ENCODE results near the gene PELI3. TPM values are rescaled to one million over a fixed set of nuclear protein-coding genes. Genes with fewer than 3 reads are reported as not detected.

The PELI3 gene
- total RNA-seq, 4 donors from 2014 or later: 20.5 to 43.9 (median 29.9) TPM

DNA sequence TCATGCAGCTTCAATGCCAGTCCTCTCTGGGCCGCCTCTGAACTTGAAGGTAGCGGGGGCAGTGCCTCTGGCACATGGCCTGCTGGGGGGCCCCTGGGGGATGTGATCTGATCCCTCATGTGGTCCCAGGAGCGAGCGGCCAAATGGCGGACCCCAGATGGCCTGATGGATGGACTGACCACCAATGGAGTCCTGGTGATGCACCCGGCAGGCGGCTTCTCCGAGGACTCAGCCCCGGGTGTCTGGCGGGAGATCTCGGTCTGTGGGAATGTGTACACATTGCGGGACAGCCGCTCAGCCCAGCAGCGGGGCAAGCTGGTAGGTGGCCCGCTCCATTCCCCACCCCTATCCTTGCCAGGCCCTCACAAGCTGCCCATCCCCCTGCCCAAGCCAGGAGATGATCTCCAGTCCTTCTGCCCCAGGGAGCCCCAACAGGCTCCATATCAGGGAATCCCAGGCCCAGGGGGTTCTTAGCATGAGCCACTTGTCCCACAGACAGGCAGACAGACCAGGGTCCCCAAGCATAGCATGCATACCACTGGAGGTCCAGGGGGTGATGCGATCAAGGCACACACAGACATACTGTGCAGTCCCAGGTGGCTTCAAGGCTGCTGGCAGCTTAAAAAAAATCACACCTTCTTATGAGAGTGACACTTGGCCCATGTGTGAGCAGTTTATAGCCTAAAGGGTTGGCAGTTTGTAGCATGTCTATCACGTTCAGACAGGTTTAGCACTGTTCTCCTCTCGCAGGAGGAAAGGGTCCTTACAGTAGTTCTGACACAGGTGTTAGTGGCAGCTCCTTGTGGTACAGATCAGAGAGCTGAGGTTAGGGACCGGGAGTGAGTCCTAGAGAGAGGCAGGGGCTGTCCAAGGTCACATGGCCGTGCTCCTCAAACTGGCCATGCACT lies 7.2 kb downstream of the PELI3 start:
- TF ChIP-seq CTCF (IDR thresholded peaks at IDR 0.05) (no peak), POLR2AphosphoS5 (IDR thresholded peaks at IDR 0.05) (no peak), EP300 (IDR thresholded peaks at IDR 0.05) (no peak), POLR2A (IDR thresholded peaks at IDR 0.05) (no peak)
- Histone ChIP-seq H3K4me3 (no peak overlapping the region), H3K27ac (no peak overlapping the region), H3K36me3 (peaks cover 0 to 71% of the 10 kb centered on the region in 2 donors), H3K4me1 (peaks cover 0 to 8% (median 0%) of the 10 kb centered on the region in 3 donors), H3K27me3 (no peaks in the 10 kb centered on the region), H3K9me3 (no peaks in the 10 kb centered on the region)
- no peak for ATAC-seq
- 86 to 100% methylated on average over 1 to 6 of the region's 20 CpGs for WGBS, 2 donors (ENCODE audit: low coverage in 1 of 2)

DNA sequence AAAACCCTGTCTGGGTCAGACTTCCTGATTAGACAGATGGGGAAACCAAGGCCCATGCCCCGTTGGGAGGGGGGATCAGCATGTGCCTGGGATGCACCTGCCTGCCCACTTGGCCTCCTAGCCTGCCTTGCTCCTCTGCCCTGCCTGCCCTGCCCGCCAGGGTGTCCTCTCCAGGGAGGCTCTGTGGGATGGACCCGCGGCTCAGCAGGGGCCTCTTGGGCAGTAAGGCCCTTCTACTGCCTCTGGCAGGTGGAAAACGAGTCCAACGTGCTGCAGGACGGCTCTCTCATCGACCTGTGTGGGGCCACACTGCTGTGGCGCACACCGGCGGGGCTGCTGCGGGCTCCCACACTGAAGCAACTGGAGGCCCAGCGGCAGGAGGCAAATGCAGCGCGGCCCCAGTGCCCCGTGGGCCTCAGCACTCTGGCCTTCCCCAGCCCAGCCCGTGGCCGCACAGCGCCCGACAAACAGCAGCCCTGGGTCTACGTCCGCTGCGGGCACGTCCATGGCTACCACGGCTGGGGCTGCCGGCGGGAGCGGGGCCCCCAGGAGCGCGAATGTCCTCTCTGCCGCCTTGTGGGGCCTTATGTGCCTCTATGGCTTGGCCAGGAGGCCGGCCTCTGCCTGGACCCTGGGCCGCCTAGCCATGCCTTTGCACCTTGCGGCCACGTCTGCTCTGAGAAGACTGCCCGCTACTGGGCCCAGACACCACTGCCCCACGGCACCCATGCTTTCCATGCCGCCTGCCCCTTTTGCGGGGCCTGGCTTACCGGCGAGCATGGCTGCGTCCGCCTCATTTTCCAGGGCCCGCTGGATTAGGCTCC lies 8.9 kb downstream of the PELI3 start:
- WGBS, 2 donors (ENCODE audit: low coverage in 1 of 2): 80% methylated on average over 2 of the region's 44 CpGs; no CpG with 5 or more reads in 1 of the 2 donors
- ATAC-seq: no peak
- TF ChIP-seq POLR2A (IDR thresholded peaks at IDR 0.05): peak in 1 of 2 donors; percentile 8
- TF ChIP-seq CTCF (IDR thresholded peaks at IDR 0.05): no peak
- Histone ChIP-seq H3K27ac (no peak overlapping the region), H3K9me3 (no peaks in the 10 kb centered on the region), H3K27me3 (no peaks in the 10 kb centered on the region), H3K36me3 (peaks cover 0 to 59% of the 10 kb centered on the region in 2 donors), H3K4me3 (no peak overlapping the region), H3K4me1 (peaks cover 0 to 16% (median 2%) of the 10 kb centered on the region in 3 donors)

DNA sequence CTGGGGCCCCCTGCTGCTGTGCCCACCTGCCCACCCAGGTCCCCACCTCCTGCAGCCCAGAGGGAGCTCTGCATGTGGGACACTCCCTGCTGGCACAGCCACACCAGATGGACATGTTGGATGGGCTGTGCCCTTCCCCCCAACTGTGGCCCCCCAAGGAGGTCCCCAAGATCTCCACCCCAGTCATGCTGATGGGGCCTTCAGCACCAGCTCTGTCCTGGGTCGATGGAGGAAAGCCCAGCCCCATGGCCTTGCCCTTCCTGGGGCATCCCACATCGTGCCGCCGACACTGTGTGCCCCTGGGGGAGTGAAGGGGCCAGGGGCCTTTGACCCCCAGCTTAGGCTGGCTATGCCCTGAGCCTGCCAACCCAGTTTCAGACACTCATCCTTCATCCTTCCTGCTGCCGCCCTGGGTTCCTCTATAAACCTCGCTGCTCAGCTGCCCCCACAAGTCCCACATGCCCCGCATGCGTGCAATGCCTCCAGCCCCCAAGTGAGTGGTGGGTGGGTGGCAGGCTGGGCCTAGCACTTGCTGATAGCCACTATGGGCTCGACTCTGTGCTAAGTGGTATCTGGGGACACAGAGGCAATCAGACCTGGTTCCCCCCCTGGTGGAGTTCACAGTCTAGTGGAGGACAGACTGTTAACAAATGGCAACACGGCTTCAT lies 9.6 kb downstream of the PELI3 start:
- WGBS, 2 donors (ENCODE audit: low coverage in 1 of 2): 80% methylated on average over 1 of the region's 10 CpGs; no CpG with 5 or more reads in 1 of the 2 donors

GRCh38 chr11:66476841-66477251 lies 10.1 kb downstream of the PELI3 start:
- Histone ChIP-seq H3K27me3 (no peaks in the 10 kb centered on the region), H3K9me3 (no peaks in the 10 kb centered on the region), H3K27ac (no peak overlapping the region), H3K4me3 (no peak overlapping the region), H3K4me1 (peaks cover 0 to 25% (median 5%) of the 10 kb centered on the region in 3 donors), H3K36me3 (peaks cover 0 to 47% of the 10 kb centered on the region in 2 donors)
- ATAC-seq: no peak
- 33 to 46% methylated on average over 5 to 6 of the region's 9 CpGs for WGBS, 2 donors (ENCODE audit: low coverage in 1 of 2)
- no peak for TF ChIP-seq POLR2A (IDR thresholded peaks at IDR 0.05)
- no peak for TF ChIP-seq EP300 (IDR thresholded peaks at IDR 0.05)
- TF ChIP-seq POLR2AphosphoS5 (IDR thresholded peaks at IDR 0.05): no peak
- no peak for TF ChIP-seq CTCF (IDR thresholded peaks at IDR 0.05)

More for the DNA sequence above, 9.6 kb downstream of the PELI3 start:
- TF ChIP-seq POLR2AphosphoS5 (IDR thresholded peaks at IDR 0.05) (no peak), POLR2A (IDR thresholded peaks at IDR 0.05) (no peak), CTCF (IDR thresholded peaks at IDR 0.05) (no peak), EP300 (IDR thresholded peaks at IDR 0.05) (no peak)
- H3K4me1 ChIP-seq: peaks cover 0 to 24% (median 5%) of the 10 kb centered on the region in 3 donors
- peaks cover 0 to 52% of the 10 kb centered on the region in 2 donors for H3K36me3 ChIP-seq
- no peak overlapping the region for H3K27ac ChIP-seq
- H3K9me3 ChIP-seq: no peaks in the 10 kb centered on the region
- no peaks in the 10 kb centered on the region for H3K27me3 ChIP-seq
- H3K4me3 ChIP-seq: no peak overlapping the region
- ATAC-seq: no peak
